ENCODE results near the gene NLK. TPM values are rescaled to one million over a fixed set of nuclear protein-coding genes. Genes with fewer than 3 reads are reported as not detected.

Gene NLK
- total RNA-seq, 1 experiment from 2014 or later, result 14.9 TPM

DNA sequence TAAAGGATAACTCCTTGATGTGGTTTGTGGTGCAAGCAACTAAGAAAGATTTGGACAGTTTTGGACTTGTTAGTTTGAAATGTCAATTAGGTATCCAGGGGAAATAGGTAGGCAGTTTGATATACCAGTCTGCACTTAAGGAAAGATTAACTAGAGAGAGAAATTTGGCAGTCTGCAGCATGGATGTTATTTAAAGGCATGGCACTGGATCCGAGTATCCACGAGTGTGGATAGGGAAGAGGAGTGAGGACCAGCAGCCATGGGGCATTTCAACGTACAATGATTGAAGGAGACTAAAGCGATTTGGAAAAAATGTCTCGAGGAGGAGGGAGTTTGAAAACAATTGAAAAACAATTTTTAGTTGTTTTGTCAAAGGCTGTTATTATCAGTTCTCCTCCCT lies 117.4 kb downstream of the NLK start:
- intact Hi-C loops (cut with micrococcal nuclease), result no loop called here
- no peaks in the 10 kb centered on the region for H3K36me3 ChIP-seq (ENCODE audit: low read depth, low read length)
- no peak overlapping the region for H3K27ac ChIP-seq (ENCODE audit: low read length)
- no peak overlapping the region for H3K4me3 ChIP-seq (ENCODE audit: low read length)
- no peaks in the 10 kb centered on the region for H3K4me1 ChIP-seq (ENCODE audit: insufficient read depth, low read length)
- DNase-seq, result no peak
- H3K9ac ChIP-seq (ENCODE audit: low read length), result no peak overlapping the region
- CTCF ChIA-PET, result no interaction called here
- no peak for ATAC-seq
- no peak overlapping the region for H3K4me2 ChIP-seq (ENCODE audit: low read length)
- BruUV-seq (replicated peaks), result no TSS peak
- H3F3A ChIP-seq (ENCODE audit: low read length, unreplicated experiment), result no peaks in the 10 kb centered on the region
- H3K79me2 ChIP-seq (ENCODE audit: low read length), result no peaks in the 10 kb centered on the region
- no peaks in the 10 kb centered on the region for H3K27me3 ChIP-seq (ENCODE audit: low read length)
- H2AFZ ChIP-seq (ENCODE audit: low read length), result no peak overlapping the region
- no peaks in the 10 kb centered on the region for H4K20me1 ChIP-seq (ENCODE audit: low read length)
- no peaks in the 10 kb centered on the region for H3K9me2 ChIP-seq (replicated peaks; ENCODE audit: low read length)
- TF ChIP-seq, protein P1, sequence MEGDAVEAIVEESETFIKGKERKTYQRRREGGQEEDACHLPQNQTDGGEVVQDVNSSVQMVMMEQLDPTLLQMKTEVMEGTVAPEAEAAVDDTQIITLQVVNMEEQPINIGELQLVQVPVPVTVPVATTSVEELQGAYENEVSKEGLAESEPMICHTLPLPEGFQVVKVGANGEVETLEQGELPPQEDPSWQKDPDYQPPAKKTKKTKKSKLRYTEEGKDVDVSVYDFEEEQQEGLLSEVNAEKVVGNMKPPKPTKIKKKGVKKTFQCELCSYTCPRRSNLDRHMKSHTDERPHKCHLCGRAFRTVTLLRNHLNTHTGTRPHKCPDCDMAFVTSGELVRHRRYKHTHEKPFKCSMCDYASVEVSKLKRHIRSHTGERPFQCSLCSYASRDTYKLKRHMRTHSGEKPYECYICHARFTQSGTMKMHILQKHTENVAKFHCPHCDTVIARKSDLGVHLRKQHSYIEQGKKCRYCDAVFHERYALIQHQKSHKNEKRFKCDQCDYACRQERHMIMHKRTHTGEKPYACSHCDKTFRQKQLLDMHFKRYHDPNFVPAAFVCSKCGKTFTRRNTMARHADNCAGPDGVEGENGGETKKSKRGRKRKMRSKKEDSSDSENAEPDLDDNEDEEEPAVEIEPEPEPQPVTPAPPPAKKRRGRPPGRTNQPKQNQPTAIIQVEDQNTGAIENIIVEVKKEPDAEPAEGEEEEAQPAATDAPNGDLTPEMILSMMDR (conservative IDR thresholded peaks at IDR 0.05; ENCODE audit: low read depth, low read length), result no peak
- TF ChIP-seq EZH2phosphoT487 (IDR thresholded peaks at IDR 0.05; ENCODE audit: borderline replicate concordance, low read length), result no peak
- TF ChIP-seq EZH2 (IDR thresholded peaks at IDR 0.05; ENCODE audit: low read length, unreplicated experiment), result no peak
- POLR2A ChIA-PET (ENCODE audit: unreplicated experiment), result no interaction called here
- H3K9me3 ChIP-seq (ENCODE audit: low read length), result no peaks in the 10 kb centered on the region

DNA sequence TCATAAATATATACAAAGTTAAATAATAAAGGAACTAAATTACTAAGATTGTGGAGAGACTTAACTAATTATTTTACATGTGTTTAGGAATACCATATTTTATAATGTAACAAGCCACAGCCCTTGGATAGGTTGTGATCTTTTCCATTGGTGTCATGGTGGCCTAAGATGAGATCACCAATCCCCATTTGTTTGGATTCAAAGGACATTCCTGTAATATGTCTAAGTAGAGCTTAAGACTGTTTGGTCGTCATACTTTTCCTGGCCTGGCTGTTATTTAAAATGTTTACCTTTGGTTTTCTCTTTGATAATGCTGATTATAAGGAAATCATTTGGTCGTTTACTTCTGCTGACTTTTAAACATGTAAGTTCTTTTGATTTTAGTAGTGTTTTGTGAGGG lies 118.1 kb downstream of the NLK start:
- Histone ChIP-seq H3K4me3 (ENCODE audit: low read length) (no peak overlapping the region), H3K27ac (ENCODE audit: low read length) (no peak overlapping the region), H3K27me3 (ENCODE audit: low read length) (no peaks in the 10 kb centered on the region), H3K9ac (ENCODE audit: low read length) (no peak overlapping the region), H3K36me3 (ENCODE audit: low read depth, low read length) (no peaks in the 10 kb centered on the region), H3K4me1 (ENCODE audit: insufficient read depth, low read length) (no peaks in the 10 kb centered on the region), H3K79me2 (ENCODE audit: low read length) (no peaks in the 10 kb centered on the region), H3K9me2 (replicated peaks; ENCODE audit: low read length) (no peaks in the 10 kb centered on the region), H2AFZ (ENCODE audit: low read length) (no peak overlapping the region), H3K9me3 (ENCODE audit: low read length) (no peaks in the 10 kb centered on the region), H4K20me1 (ENCODE audit: low read length) (no peaks in the 10 kb centered on the region), H3K4me2 (ENCODE audit: low read length) (no peak overlapping the region), H3F3A (ENCODE audit: low read length, unreplicated experiment) (no peaks in the 10 kb centered on the region)
- ATAC-seq, result no peak
- intact Hi-C loops (cut with micrococcal nuclease), result no loop called here
- no TSS peak for BruUV-seq (replicated peaks)
- no peak for TF ChIP-seq EZH2phosphoT487 (IDR thresholded peaks at IDR 0.05; ENCODE audit: borderline replicate concordance, low read length)
- TF ChIP-seq EZH2 (IDR thresholded peaks at IDR 0.05; ENCODE audit: low read length, unreplicated experiment), result no peak
- TF ChIP-seq, protein P1 (conservative IDR thresholded peaks at IDR 0.05; ENCODE audit: low read depth, low read length), result no peak
- no peak for DNase-seq
- ChIA-PET CTCF (no interaction called here), POLR2A (ENCODE audit: unreplicated experiment) (no interaction called here)

DNA sequence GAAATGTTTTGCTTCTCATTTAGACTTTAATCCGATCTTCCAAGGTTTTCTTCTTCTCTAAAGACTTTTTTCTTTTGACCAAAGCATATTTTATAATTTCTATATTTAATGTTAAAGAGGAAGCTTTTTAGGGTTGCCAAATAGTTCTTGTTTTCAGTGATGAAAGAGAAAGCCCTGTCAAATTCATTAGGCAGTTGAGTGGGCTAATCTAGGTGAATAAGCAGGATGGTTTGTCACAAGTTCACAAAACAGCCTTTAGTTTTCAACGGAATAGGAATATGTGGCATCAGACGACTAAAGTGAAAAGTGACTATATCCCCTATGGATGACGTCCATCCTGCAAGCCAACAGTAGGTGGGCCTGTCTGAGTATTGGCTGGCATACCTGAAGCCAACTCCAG lies 118.8 kb downstream of the NLK start:
- Histone ChIP-seq H4K20me1 (ENCODE audit: low read length) (no peaks in the 10 kb centered on the region), H3K27ac (ENCODE audit: low read length) (no peak overlapping the region), H3K9me3 (ENCODE audit: low read length) (no peaks in the 10 kb centered on the region), H3K27me3 (ENCODE audit: low read length) (no peaks in the 10 kb centered on the region), H3F3A (ENCODE audit: low read length, unreplicated experiment) (no peaks in the 10 kb centered on the region), H3K4me2 (ENCODE audit: low read length) (no peak overlapping the region), H3K4me1 (ENCODE audit: insufficient read depth, low read length) (no peaks in the 10 kb centered on the region), H3K9ac (ENCODE audit: low read length) (no peak overlapping the region), H3K79me2 (ENCODE audit: low read length) (no peaks in the 10 kb centered on the region), H3K36me3 (ENCODE audit: low read depth, low read length) (no peaks in the 10 kb centered on the region), H2AFZ (ENCODE audit: low read length) (no peak overlapping the region), H3K4me3 (ENCODE audit: low read length) (no peak overlapping the region), H3K9me2 (replicated peaks; ENCODE audit: low read length) (no peaks in the 10 kb centered on the region)
- no peak for DNase-seq
- no peak for ATAC-seq
- intact Hi-C loops (cut with micrococcal nuclease), result no loop called here
- BruUV-seq (replicated peaks), result no TSS peak
- CTCF ChIA-PET, result interaction anchor here (0.7 kb wide), 1 partner anchor 356 kb away, joined by 5 read pairs; no protein-coding TSS in a partner anchor
- TF ChIP-seq EZH2phosphoT487 (IDR thresholded peaks at IDR 0.05; ENCODE audit: borderline replicate concordance, low read length) (no peak), EZH2 (IDR thresholded peaks at IDR 0.05; ENCODE audit: low read length, unreplicated experiment) (no peak)
- TF ChIP-seq, protein P1 (conservative IDR thresholded peaks at IDR 0.05; ENCODE audit: low read depth, low read length), result no peak
- POLR2A ChIA-PET (ENCODE audit: unreplicated experiment), result no interaction called here
